GM21786 (cell line): ENCODE data around the gene MEAF6.
A peak's percentile ranks its signal among the peaks of the same experiment; 100 is the strongest.
"Not testable (repeated sequence)": the region's sequence is repeated elsewhere in the genome, so short reads cannot be mapped to it uniquely, and the experiment has no call there.

Experiments used
- ATAC-seq: cut with Tn5 transposase; IDR thresholded peaks from one replicate; pipeline ENCODE4 v1.9.1; 2021; ENCODE audit not compliant: unreplicated experiment

Gene MEAF6

DNA sequence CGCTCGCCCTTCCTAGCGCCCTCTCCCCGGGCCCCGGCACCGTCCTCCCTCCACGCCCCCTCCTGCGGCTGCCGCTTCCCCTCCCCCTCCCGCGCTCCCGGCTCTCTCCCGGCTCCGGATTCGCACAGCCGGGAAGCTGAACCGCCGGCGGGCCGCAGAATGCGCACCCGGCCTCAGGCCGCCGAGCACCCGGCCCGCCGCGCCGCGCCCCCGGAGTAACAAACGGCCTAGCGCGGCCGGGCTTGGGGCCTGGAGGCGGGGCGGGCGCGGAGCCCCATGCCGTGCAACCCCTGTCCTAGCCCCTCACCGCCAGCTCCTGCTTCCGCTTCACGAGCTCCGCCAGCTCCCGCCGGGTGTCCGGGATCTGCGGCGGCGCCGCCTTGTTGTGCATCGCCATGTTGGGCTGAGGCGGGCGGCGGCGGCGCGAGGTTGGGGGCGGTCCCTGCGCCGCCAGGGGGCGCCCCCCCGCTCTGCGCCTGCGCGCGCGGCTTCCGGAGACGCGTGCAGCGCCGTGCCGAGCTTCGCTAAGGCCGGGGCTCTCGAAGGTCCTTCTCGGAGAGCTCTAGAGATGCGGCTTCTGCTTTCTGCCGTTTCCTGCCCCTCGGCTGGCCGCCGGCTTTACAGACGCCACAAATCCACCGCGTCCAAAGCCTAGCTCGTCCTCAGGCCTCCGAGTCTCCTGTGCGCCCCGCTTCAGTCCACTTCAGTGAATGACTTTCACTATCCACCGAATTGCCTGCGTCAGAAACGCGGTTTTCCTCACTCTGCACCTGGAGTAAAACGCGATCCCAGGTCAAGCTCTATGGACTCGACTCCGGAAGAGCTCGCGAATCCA lies at the start of gene MEAF6:
Gene MEAF6 (minus strand): TSS at position 417 of the 835 bp plus-strand sequence. CDS start 20 bp downstream, at position 397.
- ATAC-seq: peak; percentile 90

GRCh38 chr1:37562984-37563383 lies 48.4 kb upstream of the MEAF6 start:
- ATAC-seq: no peak

- ATAC-seq: no peak
Observed at GRCh38 chr1:37561133-37562132, 46.9 kb upstream of the MEAF6 start.

DNA sequence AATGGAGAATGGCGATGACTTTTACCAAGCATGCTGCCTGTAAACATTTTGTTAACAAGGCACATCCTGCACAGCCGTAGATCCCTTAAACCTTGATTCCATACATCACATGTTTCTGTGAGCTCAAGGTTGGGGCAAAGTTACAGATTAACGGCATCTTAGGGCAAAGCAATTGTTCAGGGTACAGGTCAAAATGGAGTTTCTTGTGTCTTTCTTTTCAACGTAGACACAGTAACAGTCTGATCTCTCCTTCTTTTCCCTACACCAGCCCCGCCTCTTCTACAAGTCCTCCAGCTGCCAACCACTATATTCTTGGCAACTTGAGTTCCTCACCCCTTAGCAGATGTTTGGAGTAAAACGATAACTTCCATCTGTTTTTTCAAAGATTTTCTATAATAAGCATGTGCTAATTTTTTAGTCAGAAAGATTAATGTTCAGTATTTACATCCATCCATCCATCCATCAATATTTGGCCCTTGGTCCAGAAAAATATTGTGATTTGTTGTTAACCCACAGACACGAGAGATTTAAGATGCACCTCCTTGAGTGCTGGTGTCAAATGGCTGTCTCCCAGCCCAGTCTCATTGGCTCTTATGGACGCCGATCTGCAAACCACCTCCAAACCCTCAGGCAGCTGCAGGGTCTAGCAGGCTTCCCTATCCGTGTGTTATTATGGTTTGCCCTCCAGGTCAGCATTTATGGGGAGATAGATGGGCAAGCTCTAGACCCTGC lies 46.0 kb upstream of the MEAF6 start:
- no peak for ATAC-seq

DNA sequence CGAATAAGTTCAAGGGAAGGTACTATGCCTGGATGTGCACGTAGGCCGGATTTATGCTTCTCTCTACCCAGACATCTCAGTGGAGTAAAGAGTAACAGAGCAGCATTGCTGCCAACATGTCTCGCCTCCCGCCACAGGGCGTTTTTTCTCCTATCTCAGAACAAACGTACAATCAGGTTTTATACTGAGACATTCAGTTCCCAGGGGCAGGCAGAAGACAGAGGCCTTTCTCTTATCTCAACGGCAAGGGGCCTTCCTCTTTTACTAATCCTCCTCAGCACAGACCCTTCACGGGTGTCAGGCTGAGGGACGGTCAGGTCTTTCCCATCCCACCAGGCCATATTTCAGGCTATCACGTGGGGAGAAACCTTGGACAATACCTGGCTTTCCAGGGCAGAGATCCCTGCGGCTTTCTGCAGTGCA lies 45.4 kb upstream of the MEAF6 start:
- not testable (repeated sequence) for ATAC-seq

GRCh38 chr1:37559080-37559479 lies 44.5 kb upstream of the MEAF6 start:
- no peak for ATAC-seq

- no peak for ATAC-seq
Observed at GRCh38 chr1:37558411-37558810, 43.8 kb upstream of the MEAF6 start.

- ATAC-seq: no peak
Observed at GRCh38 chr1:37557402-37557801, 42.8 kb upstream of the MEAF6 start.

- no peak for ATAC-seq
Observed at GRCh38 chr1:37556712-37557196, 42.2 kb upstream of the MEAF6 start, which contains the start of gene DNALI1. DNALI1 (plus strand) TSS chr1:37556940; CDS start chr1:37556995, 55 bp downstream.

DNA sequence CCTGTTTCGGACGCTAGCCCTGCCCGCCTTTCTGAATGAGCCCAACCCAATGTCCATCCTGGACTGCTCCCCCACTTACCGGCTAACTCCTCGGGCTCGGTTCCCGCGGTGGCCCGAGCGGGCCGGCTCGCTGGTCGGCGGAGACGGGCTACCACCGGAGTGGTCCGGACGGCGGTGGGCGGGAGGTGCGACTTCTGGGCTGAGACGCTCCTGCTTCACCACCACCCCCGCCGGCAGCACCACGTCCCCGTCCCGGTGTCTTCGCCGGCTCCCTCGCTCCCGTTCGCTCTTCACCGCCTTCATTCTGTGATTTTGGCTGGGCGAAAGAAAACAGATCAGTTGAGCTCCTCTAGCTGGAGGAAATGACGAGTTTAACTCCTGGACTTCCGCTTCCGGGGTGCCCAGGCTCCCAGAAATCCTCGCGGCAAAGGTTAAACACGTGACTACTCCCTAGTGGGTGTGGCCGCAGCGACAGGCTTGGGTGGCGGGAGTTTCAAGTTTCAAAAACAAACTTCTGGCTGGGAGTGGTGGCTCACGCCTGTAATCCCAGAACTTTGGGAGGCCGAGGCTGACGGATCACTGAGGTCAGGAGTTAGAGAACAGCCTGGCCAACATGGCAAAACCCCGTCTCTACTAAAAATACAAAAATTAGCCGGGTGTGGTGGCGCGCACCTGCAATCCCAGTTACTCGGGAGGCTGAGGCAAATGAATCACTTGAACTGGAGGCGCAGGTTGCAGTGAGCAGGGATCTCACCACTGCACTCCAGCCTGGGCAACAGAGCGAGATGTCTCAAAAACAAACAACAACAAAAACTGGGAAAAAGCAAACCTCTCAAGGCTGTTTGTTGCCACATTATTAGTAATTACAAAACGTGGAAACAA lies 39.6 kb upstream of the MEAF6 start, which contains the start of gene SNIP1:
Gene SNIP1 (minus strand): TSS at position 367 of the 882 bp plus-strand sequence. CDS start 64 bp downstream, at position 303.
- ATAC-seq: peak; percentile 92

- ATAC-seq: no peak
Observed at GRCh38 chr1:37553598-37553926, 39.0 kb upstream of the MEAF6 start.

DNA sequence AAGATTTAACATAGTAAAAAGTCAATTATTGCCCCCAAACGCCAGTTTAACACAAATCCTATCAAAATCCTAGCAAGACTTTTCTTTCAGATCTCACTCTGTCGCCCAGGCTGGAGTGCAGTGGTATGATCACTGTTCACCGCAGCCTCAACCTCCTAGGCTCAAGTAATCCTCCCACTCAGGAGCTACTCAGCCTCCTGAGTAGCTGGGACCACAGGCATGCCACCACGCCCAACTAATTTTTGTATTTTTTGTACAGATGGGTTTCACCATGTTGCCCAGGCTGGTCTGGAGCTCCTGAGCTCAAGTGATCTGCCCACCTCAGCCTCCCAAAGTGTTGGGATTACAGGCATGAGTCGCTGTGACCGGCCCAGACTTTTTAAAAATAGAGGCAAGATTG lies 34.8 kb upstream of the MEAF6 start:
- no peak for ATAC-seq

DNA sequence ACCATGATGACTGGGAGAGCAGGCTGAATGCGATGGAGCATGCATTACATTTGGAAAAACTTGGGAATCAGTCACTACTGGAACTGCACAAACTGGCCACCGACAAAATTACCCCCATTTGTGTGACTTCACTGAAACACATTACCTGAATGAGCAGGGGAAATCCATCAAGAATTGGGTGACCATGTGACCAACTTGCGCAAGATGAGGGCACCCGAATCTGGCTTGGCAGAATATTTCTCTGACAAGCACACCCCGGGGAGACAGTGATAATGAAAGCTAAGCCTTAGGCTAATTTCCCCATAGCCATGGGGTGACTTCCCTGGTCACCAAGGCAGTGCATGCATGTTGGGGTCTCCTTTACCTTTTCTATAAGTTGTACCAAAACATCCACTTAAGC lies 30.5 kb upstream of the MEAF6 start:
- ATAC-seq: no peak

DNA sequence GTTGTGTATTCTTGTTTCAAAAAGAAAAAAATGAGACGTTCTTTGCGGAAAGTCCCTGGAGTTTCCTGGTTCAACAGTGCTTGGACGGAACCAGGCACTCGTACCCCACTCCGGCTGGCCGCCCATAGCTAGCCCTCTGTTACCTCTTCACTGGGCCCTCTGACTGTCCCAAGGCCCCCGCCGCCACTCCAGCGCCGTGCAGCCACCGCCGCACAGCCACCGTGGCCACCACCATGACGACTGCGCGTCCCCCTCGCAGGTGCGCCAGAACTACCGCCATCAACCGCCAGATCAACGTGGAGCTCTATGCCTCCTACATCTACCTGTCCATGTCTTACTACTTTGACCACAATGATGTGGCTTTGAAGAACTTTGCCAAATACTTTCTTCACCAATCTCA lies 30.0 kb upstream of the MEAF6 start:
- ATAC-seq: no peak

DNA sequence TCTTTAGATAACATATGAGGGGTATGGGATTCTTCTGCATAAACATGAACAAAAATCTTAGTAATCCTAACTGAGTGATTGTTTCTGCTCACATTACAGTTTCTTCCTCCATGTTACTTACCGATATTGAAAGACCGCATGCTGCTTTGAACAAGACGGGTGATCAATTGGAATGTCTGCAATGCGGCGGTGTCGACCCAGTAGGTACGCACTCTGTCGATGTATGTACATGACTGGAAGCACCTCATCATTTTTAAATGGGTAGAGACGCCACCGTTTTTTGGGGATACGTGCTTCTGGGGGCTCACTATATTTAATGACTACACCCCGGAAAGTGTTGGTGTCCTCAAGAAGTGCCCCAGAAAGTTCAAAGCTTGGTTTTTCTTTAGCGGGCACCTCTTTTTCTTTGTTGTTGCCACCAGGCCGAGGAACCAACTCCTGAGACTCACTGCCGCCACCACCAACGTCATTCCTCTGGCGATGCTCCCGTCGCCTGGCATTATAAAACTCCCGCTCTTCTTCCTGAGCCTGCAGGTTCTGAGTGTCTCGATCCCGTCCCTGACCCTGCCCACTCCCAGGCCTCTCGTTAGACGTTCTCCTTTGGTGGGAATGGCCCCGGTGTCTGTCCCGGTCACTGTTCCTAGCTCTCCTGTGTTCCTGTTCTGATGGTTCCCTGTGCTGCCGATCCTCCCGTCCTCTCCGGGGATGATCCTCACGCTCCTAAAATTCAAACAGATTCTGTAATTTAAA lies 25.6 kb upstream of the MEAF6 start:
- no peak for ATAC-seq

DNA sequence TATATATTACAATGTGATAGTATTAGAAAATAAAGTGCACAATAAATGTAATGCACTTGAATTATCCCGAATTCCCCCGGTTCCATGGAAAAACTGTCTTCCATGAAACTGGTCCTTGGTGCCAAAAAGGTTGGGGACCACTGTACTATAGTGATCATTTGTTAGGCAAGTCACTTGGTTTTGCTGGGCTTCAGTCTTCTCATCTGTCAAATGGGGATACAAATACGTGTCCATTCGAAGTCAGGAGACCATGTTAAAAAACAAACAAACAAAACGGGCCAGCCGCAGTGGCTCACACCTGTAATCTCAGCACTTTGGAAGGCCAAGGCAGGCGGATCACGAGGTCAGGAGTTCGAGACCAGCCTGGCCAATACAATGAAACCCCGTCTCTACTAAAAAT lies 24.6 kb upstream of the MEAF6 start:
- not testable (repeated sequence) for ATAC-seq

DNA sequence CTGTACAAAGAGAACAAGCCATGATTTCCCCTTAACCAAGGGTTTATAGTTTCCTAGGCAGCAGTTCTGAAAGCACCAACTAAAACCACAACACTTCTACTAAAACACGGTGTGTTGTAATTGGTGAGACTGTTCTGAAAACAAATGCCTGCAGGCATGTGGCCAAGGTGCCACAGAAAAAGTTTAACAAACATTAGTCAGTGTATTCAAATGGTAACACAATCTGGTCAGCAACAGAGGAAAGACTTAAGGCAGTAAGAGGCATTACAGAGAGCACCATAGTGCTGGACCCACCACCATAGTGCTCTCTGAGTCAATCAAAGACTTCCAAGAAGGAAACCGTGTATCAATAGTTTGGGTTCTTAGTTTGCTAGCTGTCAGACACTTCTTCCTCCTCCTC lies 22.8 kb upstream of the MEAF6 start:
- no peak for ATAC-seq

GRCh38 chr1:37533317-37534093 lies 18.9 kb upstream of the MEAF6 start:
- ATAC-seq: no peak
